ENCODE results near the gene SKP1.
"Not testable (repeated sequence)": the region's sequence is repeated elsewhere in the genome, so short reads cannot be mapped to it uniquely, and the experiment has no call there.

- TF ChIP-seq ZBTB33 (IDR thresholded peaks at IDR 0.05); CTCF (IDR thresholded peaks at IDR 0.05; ENCODE audit: low read depth, low read length, missing input control): not testable (repeated sequence)
Observed at GRCh38 chr5:134221690-134222089, 44.9 kb upstream of the SKP1 start.

Measured in liver (tissue), 2 donors.